HepG2 (cell line): ENCODE data around the gene SLC12A9. TPM values are rescaled to one million over a fixed set of nuclear protein-coding genes. Genes with fewer than 3 reads are reported as not detected.

Experiments
- E2F5 ChIP-seq: sonication (generic); formaldehyde crosslinking; conservative IDR thresholded peaks from 2 replicates; pipeline ENCODE4 v1.4.0; 2020; ENCODE audit warnings: missing genetic modification reagents
- GATAD2A ChIP-seq: IDR thresholded peaks from 2 replicates; pipeline ENCODE4 v1.6.1; 2016
- HBP1 ChIP-seq: IDR thresholded peaks from 2 replicates; pipeline ENCODE4 v1.6.1; 2016; ENCODE audit warnings: low read depth, control low read depth
- HDAC2 ChIP-seq: sonication (generic); formaldehyde crosslinking; IDR thresholded peaks from 2 replicates; pipeline ENCODE4 v1.4.0; 2020; ENCODE audit warnings: missing genetic modification reagents
- KDM1A ChIP-seq: IDR thresholded peaks from 2 replicates; pipeline ENCODE4 v1.6.1; 2016; ENCODE audit warnings: missing compliant biosample characterization
- KDM3A ChIP-seq: IDR thresholded peaks from 2 replicates; pipeline ENCODE4 v1.6.1; 2018; ENCODE audit warnings: low read depth, missing compliant biosample characterization
- NR3C1 ChIP-seq: sonication (generic); formaldehyde crosslinking; IDR thresholded peaks from 2 replicates; pipeline ENCODE4 v1.4.0; 2020; ENCODE audit warnings: missing genetic modification reagents
- SMC3 ChIP-seq: IDR thresholded peaks from 2 replicates; pipeline ENCODE4 v1.6.1; 2011; ENCODE audit warnings: low read length, improper control_type of control experiment
- SOX5 ChIP-seq: IDR thresholded peaks from 2 replicates; pipeline ENCODE4 v1.6.1; 2016; ENCODE audit warnings: borderline replicate concordance
- ZNF205 ChIP-seq: IDR thresholded peaks from 2 replicates; pipeline ENCODE4 v1.6.1; 2018; ENCODE audit warnings: missing biosample characterization, missing genetic modification reagents
- ZNF337 ChIP-seq: sonication (generic); formaldehyde crosslinking; IDR thresholded peaks from 2 replicates; pipeline ENCODE4 v1.5.1; 2020; ENCODE audit warnings: missing genetic modification reagents, low read depth, mild to moderate bottlenecking, borderline replicate concordance
- ZNF350 ChIP-seq: sonication (generic); formaldehyde crosslinking; IDR thresholded peaks from 2 replicates; pipeline ENCODE4 v1.4.0; 2020; ENCODE audit warnings: mild to moderate bottlenecking, low read depth, missing genetic modification reagents, borderline replicate concordance
- ZNF44 ChIP-seq: sonication (generic); formaldehyde crosslinking; IDR thresholded peaks from 2 replicates; pipeline ENCODE4 v1.5.1; 2020; ENCODE audit warnings: mild to moderate bottlenecking, missing genetic modification reagents
- ZNF441 ChIP-seq: sonication (generic); formaldehyde crosslinking; IDR thresholded peaks from 2 replicates; pipeline ENCODE4 v1.7.0; 2021; ENCODE audit warnings: missing genetic modification reagents, borderline replicate concordance
- ZNF503 ChIP-seq: sonication (generic); formaldehyde crosslinking; IDR thresholded peaks from 2 replicates; pipeline ENCODE4 v1.4.0; 2020; ENCODE audit warnings: missing genetic modification reagents
- ZNF605 ChIP-seq: sonication (generic); formaldehyde crosslinking; IDR thresholded peaks from 2 replicates; pipeline ENCODE4 v1.8.0; 2022; ENCODE audit warnings: mild to moderate bottlenecking, missing genetic modification reagents
- ZNF629 ChIP-seq: sonication (generic); formaldehyde crosslinking; conservative IDR thresholded peaks from 2 replicates; pipeline ENCODE4 v1.5.0; 2020; ENCODE audit warnings: missing genetic modification reagents
- ZNF775 ChIP-seq: sonication (generic); formaldehyde crosslinking; IDR thresholded peaks from 2 replicates; pipeline ENCODE4 v1.4.0; 2020; ENCODE audit warnings: missing genetic modification reagents, mild to moderate bottlenecking, moderate library complexity, borderline replicate concordance
- polyA plus RNA-seq, 8 experiments: library from polyadenylated mRNA; depleted of rRNA in 3 of 8; stranded (reverse) in 7 of 8; unstranded in 1 of 8; fragments of >200 nt; fragmentation: Illumina TruSeq in 4 of 8; extraction: Trizol in 4 of 8; gene quantifications; 2 replicates each; pipeline versions ENCODE4 v1.2.1 to v1.2.3, GENCODE V29; 2011 to 2016; ENCODE audit warnings: low read depth in 4 of 8, missing spikeins in 1 of 8, mixed read lengths in 1 of 8; ENCODE audit not compliant: insufficient read depth in 1 of 8
- total RNA-seq, 5 experiments: library from RNA; depleted of rRNA; stranded (reverse); fragments of >200 nt; fragmentation: Illumina TruSeq; extraction: Trizol; gene quantifications; 2 replicates each; pipeline ENCODE4 v1.2.3, GENCODE V29; 2016; ENCODE audit warnings: low read depth in 1 of 5
- TF ChIP-seq, protein P1 (sequence below): sonication (generic); formaldehyde crosslinking; IDR thresholded peaks from 2 replicates; pipeline ENCODE4 v1.4.0; 2020; ENCODE audit warnings: missing genetic modification reagents, low read depth, mild to moderate bottlenecking, borderline replicate concordance
- TF ChIP-seq, protein P2 (sequence below): sonication (generic); formaldehyde crosslinking; IDR thresholded peaks from 2 replicates; pipeline ENCODE4 v1.8.0; 2022; ENCODE audit warnings: mild to moderate bottlenecking, missing genetic modification reagents, moderate library complexity

SLC12A9 gene
- total and polyA plus RNA-seq, 2 of the 13 experiments (the other 11 are each of a cell fraction or from before 2014, with no cell fraction given): 8.7 to 16.6 TPM

DNA sequence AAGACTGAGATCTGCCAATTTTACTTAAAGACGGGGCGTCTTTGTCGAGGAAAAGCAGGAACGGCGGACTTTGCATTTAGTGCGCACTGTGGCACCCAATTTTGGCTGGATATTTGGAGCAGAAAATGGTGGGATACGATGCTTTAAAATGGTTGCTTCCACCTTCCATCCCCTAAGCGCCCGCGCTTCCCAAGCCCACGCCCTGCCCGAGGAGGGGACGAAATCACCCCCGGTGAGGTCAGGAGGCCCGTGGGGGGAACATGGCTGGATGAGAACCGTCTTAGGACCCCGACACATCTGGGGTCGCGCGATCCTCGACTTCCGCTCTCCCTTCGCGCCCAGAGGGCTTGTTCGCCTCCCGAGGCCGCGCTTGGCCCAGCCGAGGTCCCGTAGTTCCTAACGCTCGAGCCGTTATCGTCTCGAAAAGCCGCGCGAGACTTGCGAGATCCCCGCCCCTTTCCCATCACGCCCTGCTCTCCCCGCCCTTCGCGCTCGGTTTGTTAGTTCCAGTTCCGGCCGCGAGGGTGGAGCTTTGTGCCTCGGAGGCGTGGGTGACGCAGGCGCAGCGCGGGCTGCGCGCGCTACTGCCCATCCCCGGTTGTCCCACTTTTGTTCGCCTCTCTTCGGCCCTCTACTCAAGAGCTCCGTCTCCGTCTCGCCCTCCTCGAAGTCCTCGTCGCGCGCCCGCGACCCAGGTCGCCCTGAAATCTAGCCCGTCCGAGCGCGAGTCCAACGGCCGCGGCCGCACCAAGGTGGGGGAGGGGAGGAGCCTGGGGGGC is 22.3 kb downstream of the SLC12A9 start, which contains the start of gene SRRT (continued):
- TF ChIP-seq, protein P1, sequence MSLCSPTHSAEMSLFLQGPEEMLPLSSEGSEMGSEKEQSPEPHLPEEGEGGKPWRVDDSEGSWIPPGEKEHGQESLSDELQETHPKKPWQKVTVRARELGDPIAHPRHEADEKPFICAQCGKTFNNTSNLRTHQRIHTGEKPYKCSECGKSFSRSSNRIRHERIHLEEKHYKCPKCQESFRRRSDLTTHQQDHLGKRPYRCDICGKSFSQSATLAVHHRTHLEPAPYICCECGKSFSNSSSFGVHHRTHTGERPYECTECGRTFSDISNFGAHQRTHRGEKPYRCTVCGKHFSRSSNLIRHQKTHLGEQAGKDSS (CRISPR knock-in tag): peak; percentile 92; the same call in 1 of the 2 replicates
- TF ChIP-seq, protein P2, sequence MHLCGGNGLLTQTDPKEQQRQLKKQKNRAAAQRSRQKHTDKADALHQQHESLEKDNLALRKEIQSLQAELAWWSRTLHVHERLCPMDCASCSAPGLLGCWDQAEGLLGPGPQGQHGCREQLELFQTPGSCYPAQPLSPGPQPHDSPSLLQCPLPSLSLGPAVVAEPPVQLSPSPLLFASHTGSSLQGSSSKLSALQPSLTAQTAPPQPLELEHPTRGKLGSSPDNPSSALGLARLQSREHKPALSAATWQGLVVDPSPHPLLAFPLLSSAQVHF: peak; percentile 70; the same call in 1 of the 2 replicates
- peak; percentile 84; the same call in 1 of the 2 replicates for TF ChIP-seq HBP1 (CRISPR knock-in tag)
- TF ChIP-seq SMC3: no peak
- TF ChIP-seq GATAD2A: peak; percentile 60
- TF ChIP-seq ZNF775: no peak
- TF ChIP-seq ZNF503 (CRISPR knock-in tag): no peak
- TF ChIP-seq ZNF350 (CRISPR knock-in tag): peak; percentile 95
- TF ChIP-seq NR3C1 (CRISPR knock-in tag): no peak
- no peak for TF ChIP-seq ZNF629
- peak; percentile 50; the same call in 1 of the 2 replicates for TF ChIP-seq ZNF337
- no peak; the same call in 1 of the 2 replicates for TF ChIP-seq ZNF205 (CRISPR knock-in tag)
- no peak for TF ChIP-seq ZNF44 (CRISPR knock-in tag)
- peak; percentile 55; the same call in 1 of the 2 replicates for TF ChIP-seq SOX5 (CRISPR knock-in tag)
- peak; percentile 92 for TF ChIP-seq HDAC2 (CRISPR knock-in tag)
- peak; percentile 47 for TF ChIP-seq ZNF441
- TF ChIP-seq KDM3A: no peak
- TF ChIP-seq E2F5 (CRISPR knock-in tag): peak; percentile 71; the same call in 1 of the 2 replicates
- no peak for TF ChIP-seq ZNF605 (CRISPR knock-in tag)
- no peak for TF ChIP-seq KDM1A (CRISPR knock-in tag)
